GM13977 (cell line): ENCODE data around the gene DNAJC16.

Experiments used
- DNase-seq: peaks from one replicate; pipeline ENCODE4 v3.0.0; 2012; ENCODE audit warnings: low spot score
- in situ Hi-C: fragments of 300-500 bp; cut with MboI; formaldehyde crosslinking; loops from one replicate; pipeline ENCODE4 v1.12.0; 2022; ENCODE audit warnings: low sequenced_read_pairs, low pct_unique_long_range_greater_than_20kb, mixed read lengths, inconsistent platforms; ENCODE audit not compliant: unreplicated experiment
- TF ChIP-seq, protein P1 (sequence below): IDR thresholded peaks from 2 replicates; pipeline ENCODE4 v1.5.1; 2012; ENCODE audit warnings: mild to moderate bottlenecking, control low read depth; ENCODE audit not compliant: insufficient read depth; ENCODE audit errors: extremely low read depth, missing control alignments

DNAJC16 gene

DNA sequence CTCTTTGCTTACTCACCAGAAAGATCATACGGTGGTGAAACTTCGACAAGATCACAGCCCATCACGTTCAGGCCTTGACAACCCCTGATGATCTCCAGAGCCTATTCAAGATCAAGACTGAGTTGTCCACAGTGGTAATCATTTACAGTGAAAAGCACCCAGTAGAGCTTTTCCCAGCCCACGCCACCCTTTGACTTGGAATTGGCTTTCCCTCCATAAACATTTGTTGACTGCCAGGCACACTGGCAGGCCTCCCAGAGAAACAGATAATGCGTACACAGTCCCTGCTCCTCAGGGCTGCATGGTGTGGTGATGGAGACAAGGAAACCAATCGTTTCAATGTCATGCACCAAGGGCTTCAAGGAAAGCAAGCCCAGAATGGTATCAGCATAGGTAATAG, 48.1 kb downstream of the DNAJC16 start:
- no peak for DNase-seq
- in situ Hi-C loops, result no loop called here
- TF ChIP-seq, protein P1, sequence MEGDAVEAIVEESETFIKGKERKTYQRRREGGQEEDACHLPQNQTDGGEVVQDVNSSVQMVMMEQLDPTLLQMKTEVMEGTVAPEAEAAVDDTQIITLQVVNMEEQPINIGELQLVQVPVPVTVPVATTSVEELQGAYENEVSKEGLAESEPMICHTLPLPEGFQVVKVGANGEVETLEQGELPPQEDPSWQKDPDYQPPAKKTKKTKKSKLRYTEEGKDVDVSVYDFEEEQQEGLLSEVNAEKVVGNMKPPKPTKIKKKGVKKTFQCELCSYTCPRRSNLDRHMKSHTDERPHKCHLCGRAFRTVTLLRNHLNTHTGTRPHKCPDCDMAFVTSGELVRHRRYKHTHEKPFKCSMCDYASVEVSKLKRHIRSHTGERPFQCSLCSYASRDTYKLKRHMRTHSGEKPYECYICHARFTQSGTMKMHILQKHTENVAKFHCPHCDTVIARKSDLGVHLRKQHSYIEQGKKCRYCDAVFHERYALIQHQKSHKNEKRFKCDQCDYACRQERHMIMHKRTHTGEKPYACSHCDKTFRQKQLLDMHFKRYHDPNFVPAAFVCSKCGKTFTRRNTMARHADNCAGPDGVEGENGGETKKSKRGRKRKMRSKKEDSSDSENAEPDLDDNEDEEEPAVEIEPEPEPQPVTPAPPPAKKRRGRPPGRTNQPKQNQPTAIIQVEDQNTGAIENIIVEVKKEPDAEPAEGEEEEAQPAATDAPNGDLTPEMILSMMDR, result no peak

DNA sequence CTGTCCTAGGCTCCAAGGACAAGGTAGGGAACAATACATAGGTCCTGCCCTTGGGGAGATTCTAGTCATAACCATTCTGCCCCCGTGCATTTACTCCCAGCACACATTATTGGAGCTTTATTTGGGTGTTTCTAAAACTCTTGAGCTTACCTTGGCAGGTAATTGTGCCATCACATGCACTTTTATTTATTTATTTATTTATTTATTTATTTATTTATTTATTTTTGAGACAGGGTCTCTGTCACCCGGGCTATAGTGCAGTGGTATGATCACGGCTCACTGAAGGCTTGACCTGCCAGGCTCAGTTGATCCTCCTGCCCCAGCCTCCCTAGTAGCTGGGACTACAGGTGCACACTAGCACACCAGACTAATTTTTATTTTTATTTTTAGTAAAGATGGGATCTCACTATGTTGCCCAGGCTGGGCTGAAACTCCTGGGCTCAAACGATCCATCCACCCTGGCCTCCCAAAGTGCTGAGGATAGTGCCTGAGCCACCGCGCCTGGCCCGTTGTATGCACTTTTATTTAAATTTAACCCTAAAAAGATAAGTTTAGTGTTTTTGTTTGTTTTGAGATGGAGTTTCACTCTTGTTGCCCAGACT, 49.0 kb downstream of the DNAJC16 start:
- TF ChIP-seq, protein P1, result no peak
- in situ Hi-C loops, result no loop called here
- DNase-seq, result no peak

DNA sequence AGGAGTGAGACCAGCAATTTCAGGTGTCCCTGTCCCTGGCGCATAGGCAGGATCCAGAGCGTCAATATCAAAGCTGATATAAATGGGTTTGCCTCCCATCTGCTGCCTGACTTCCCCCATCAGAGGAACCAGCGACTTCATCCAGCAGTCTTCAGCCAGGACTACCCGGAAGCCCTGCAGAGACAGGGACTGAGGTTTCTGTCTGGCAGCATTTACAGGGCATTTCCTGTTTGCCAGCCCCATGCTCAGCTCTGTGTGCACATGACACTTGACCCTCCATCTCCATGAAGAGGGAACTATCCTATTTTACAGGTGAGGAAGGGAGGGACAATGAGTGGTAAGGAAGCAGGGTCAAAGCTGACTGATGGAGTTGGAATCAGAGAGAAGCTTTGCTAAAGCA, 51.0 kb downstream of the DNAJC16 start:
- TF ChIP-seq, protein P1, result no peak
- in situ Hi-C loops, result no loop called here
- no peak for DNase-seq

DNA sequence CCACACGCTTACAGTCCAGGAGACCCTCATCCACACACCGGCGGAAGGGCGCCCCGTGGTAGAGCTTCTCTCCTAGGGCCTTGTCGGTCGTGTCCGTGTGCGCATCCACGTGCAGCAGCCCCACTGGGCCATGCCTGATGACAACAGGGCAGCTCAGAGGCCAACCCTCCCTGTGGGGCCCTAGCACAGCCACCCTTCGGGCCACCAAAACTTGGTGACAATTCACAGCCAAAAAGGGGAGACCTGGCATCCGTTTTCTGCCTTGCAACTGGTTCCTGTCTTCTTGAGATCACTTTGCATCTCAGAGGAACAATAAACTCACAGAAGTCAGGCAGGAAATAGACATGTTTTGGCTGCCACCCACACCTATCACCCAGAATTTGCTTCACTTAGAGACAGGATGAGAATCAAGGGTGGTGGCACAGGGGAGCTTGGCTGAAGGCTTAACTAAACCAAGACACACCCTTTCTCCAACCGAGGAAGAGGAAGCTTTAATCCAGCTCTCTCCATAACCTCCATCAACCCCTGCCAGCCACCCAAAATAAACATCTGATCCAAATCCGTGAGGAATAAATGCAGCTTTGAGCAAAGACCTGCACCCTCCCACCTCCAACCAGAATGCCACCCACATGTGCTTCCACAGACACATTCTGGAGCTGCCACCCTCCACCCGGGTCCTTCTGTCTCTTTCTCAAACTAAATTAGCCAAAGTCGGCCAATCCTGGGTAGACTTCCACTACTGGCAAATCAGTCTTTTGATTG, 52.5 kb downstream of the DNAJC16 start:
- peak; percentile 46 for DNase-seq
- in situ Hi-C loops, result no loop called here
- TF ChIP-seq, protein P1, result no peak

DNA sequence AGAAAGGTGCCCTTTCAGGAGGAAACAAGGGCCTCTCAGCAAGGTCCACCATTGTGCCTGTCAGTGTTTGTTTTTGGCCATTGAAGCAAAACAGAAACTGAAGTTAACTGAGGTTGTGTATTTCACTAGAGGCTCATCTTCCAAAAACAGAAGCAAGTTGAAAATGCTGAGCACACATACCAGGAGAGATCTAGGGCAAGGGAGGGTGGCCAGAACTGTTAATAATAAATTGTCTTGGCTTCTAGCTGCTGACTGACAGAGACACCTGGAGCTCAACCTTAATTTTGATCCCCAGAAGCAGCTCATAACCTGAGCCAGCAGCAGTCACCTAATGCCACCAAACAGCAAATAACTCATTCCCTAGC, 53.0 kb downstream of the DNAJC16 start:
- in situ Hi-C loops, result no loop called here
- DNase-seq, result peak; percentile 58
- TF ChIP-seq, protein P1, result no peak

DNA sequence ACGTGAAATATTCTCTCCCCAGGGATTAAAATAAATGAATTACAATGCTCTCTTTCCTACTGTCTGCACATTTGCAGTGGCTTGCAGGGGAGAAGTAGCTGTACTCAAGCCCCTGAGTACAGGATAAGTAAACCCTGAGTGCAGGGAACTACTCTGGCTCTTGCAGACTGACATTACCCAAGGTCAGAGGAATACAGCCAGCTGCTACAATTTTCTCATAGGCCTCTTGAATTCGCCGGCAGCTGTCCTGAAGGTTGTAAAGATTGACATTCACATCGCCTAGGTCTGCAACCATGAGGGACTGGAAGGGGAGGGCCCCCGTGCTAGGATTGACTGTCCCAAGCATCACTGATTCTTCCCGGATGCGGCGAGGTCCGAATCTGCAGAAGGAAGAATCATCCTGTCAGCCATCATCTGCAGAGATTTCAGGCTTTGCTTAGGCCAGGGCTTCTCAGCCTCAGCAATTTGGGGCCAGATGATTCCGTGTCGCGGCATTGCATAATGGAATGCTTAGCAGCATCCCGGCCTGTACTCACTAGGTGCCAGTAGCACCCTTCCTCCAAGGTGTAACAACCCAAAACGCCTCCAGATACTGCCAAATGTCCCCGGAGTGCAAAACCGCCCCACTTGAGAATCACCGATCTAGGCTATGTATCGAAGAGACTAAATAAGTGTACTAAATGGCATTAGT, 56.5 kb downstream of the DNAJC16 start:
- in situ Hi-C loops, result no loop called here
- TF ChIP-seq, protein P1, result no peak
- no peak for DNase-seq
